ENCODE data around the gene ZNF512B.
"Not testable (repeated sequence)": the region's sequence is repeated elsewhere in the genome, so short reads cannot be mapped to it uniquely, and the experiment has no call there.

The ZNF512B gene

GRCh38 chr20:63969838-63970713, at the start of gene ZNF512B:
ZNF512B (minus strand) TSS chr20:63969930; CDS start chr20:63967950, 1,980 bp downstream.
- DNase-seq (ENCODE audit: low read depth in 1 of 2, low spot score in 1 of 2), result peak in 1 of 2 donors; percentile 42

- no peak for DNase-seq (ENCODE audit: low read depth in 1 of 2, low spot score in 1 of 2)
These were observed 45.9 kb upstream of the ZNF512B start for GRCh38 chr20:64015635-64016034.

- DNase-seq (ENCODE audit: low read depth in 1 of 2, low spot score in 1 of 2), result not testable (repeated sequence)
These were observed 42.8 kb upstream of the ZNF512B start for GRCh38 chr20:64012385-64013154.

GRCh38 chr20:64011366-64011779, 41.6 kb upstream of the ZNF512B start:
- DNase-seq (ENCODE audit: low read depth in 1 of 2, low spot score in 1 of 2), result no peak

GRCh38 chr20:64010711-64011237, 41.0 kb upstream of the ZNF512B start:
- no peak for DNase-seq (ENCODE audit: low read depth in 1 of 2, low spot score in 1 of 2)

- DNase-seq (ENCODE audit: low read depth in 1 of 2, low spot score in 1 of 2), result no peak
These were observed 40.2 kb upstream of the ZNF512B start for GRCh38 chr20:64009811-64010387.

GRCh38 chr20:64006902-64007301, 37.2 kb upstream of the ZNF512B start:
- DNase-seq (ENCODE audit: low read depth in 1 of 2, low spot score in 1 of 2), result no peak

GRCh38 chr20:64006490-64006889, 36.8 kb upstream of the ZNF512B start:
- DNase-seq (ENCODE audit: low read depth in 1 of 2, low spot score in 1 of 2), result no peak

GRCh38 chr20:64005394-64005793, 35.7 kb upstream of the ZNF512B start:
- no peak for DNase-seq (ENCODE audit: low read depth in 1 of 2, low spot score in 1 of 2)

- DNase-seq (ENCODE audit: low read depth in 1 of 2, low spot score in 1 of 2), result no peak
These were observed 34.4 kb upstream of the ZNF512B start for GRCh38 chr20:64003960-64004725.

- DNase-seq (ENCODE audit: low read depth in 1 of 2, low spot score in 1 of 2), result no peak
These were observed 31.9 kb upstream of the ZNF512B start for GRCh38 chr20:64001607-64002011.

GRCh38 chr20:64000906-64001305, 31.2 kb upstream of the ZNF512B start:
- DNase-seq (ENCODE audit: low read depth in 1 of 2, low spot score in 1 of 2), result no peak

- DNase-seq (ENCODE audit: low read depth in 1 of 2, low spot score in 1 of 2), result no peak
These were observed 13.2 kb upstream of the ZNF512B start for GRCh38 chr20:63982937-63983336.

- DNase-seq (ENCODE audit: low read depth in 1 of 2, low spot score in 1 of 2), result peak; percentile 90 to 93
These were observed 11.3 kb upstream of the ZNF512B start, which contains the start of gene PRPF6 for GRCh38 chr20:63980806-63981728. PRPF6 (plus strand) TSS chr20:63981132; CDS start chr20:63981246, 114 bp downstream.

- DNase-seq (ENCODE audit: low read depth in 1 of 2, low spot score in 1 of 2), result no peak
These were observed 10.6 kb upstream of the ZNF512B start for GRCh38 chr20:63980317-63980805.

- peak in 1 of 2 donors; percentile 57 for DNase-seq (ENCODE audit: low read depth in 1 of 2, low spot score in 1 of 2)
These were observed 10.0 kb upstream of the ZNF512B start, which contains the start of gene SAMD10 for GRCh38 chr20:63979557-63980316. SAMD10 (minus strand) TSS chr20:63979642; CDS start chr20:63979467, 175 bp downstream.

- no peak for DNase-seq (ENCODE audit: low read depth in 1 of 2, low spot score in 1 of 2)
These were observed 9.5 kb upstream of the ZNF512B start for GRCh38 chr20:63979229-63979556.
